CD4-positive, alpha-beta T cell (primary cell): ENCODE data around the gene E2F8. TPM values are rescaled to one million over a fixed set of nuclear protein-coding genes. Genes with fewer than 3 reads are reported as not detected.

Source experiments
- ATAC-seq: fragments of 200-7000 bp; cut with Tn5 transposase; one replicate; pipeline ENCODE4 v1.10.0; 2022; ENCODE audit warnings: mild to moderate bottlenecking; ENCODE audit not compliant: poor library complexity
- CTCF ChIA-PET: fragments of 350-600 bp; sonication (Branson Sonifier 250); formaldehyde crosslinking; loops from one replicate; lab custom pipeline; 2021; ENCODE audit warnings: antibody characterized with exemption, inconsistent platforms; lab: Charles Lee
- POLR2A ChIA-PET: fragments of 350-600 bp; sonication (Branson Sonifier 250); formaldehyde crosslinking; loops from one replicate; lab custom pipeline; 2021; ENCODE audit warnings: antibody characterized with exemption, inconsistent platforms; lab: Charles Lee
- DNase-seq, 14 experiments: peaks; one replicate each; pipeline ENCODE4 v3.0.0-alpha.2; 2013 to 2020; ENCODE audit warnings: mixed read lengths in 2 of 14
- H3K27ac ChIP-seq, 2 donors: one replicate each; pipeline versions ENCODE4 v1.5.1 to v1.7.0; 2013; ENCODE audit warnings: low read length in 2 of 2, low read depth in 1 of 2, mild to moderate bottlenecking in 1 of 2
- H3K27me3 ChIP-seq, 2 experiments: 1 replicate in 1 of 2; 2 replicates in 1 of 2; pipeline versions ENCODE4 v1.6.1 to v1.7.0; 2013; ENCODE audit warnings: low read length in 2 of 2, control low read depth in 1 of 2, mild to moderate bottlenecking in 1 of 2, moderate library complexity in 1 of 2; ENCODE audit not compliant: insufficient read depth in 2 of 2, control insufficient read depth in 1 of 2
- H3K36me3 ChIP-seq: one replicate; pipeline ENCODE4 v1.6.1; 2013; ENCODE audit warnings: low read length, control low read depth; ENCODE audit not compliant: insufficient read depth
- H3K4me1 ChIP-seq: one replicate; pipeline ENCODE4 v1.6.1; 2013; ENCODE audit warnings: low read length, control low read depth; ENCODE audit not compliant: insufficient read depth
- H3K4me3 ChIP-seq: one replicate; pipeline ENCODE4 v1.5.1; 2013; ENCODE audit warnings: mild to moderate bottlenecking, low read length, moderate library complexity
- H3K9me3 ChIP-seq, 2 experiments: 1 replicate in 1 of 2; 2 replicates in 1 of 2; pipeline versions ENCODE4 v1.6.1 to v1.7.0; 2013; ENCODE audit warnings: low read length in 2 of 2, mild to moderate bottlenecking in 2 of 2, control low read depth in 1 of 2, moderate library complexity in 1 of 2; ENCODE audit not compliant: control insufficient read depth in 1 of 2, insufficient read depth in 1 of 2
- H3K27ac Mint-ChIP-seq: one replicate; pipeline ENCODE4 v1.8.0; 2020; ENCODE audit warnings: mixed read lengths
- H3K27me3 Mint-ChIP-seq: one replicate; pipeline ENCODE4 v1.8.0; 2021; ENCODE audit warnings: mixed read lengths
- H3K36me3 Mint-ChIP-seq: one replicate; pipeline ENCODE4 v1.8.0; 2021; ENCODE audit warnings: low read depth, mixed read lengths
- H3K4me1 Mint-ChIP-seq: one replicate; pipeline ENCODE4 v1.8.0; 2021; ENCODE audit warnings: low read depth, mixed read lengths
- H3K4me3 Mint-ChIP-seq: one replicate; pipeline ENCODE4 v1.8.0; 2020; ENCODE audit warnings: mild to moderate bottlenecking, mixed read lengths
- H3K9me3 Mint-ChIP-seq: one replicate; pipeline ENCODE4 v1.8.0; 2020; ENCODE audit warnings: mixed read lengths
- CTCF ChIP-seq: fragments of 200-600 bp; IDR thresholded peaks from one replicate; pipeline ENCODE4 v1.8.0; 2022; ENCODE audit warnings: antibody characterized with exemption, mild to moderate bottlenecking
- intact Hi-C, 2 experiments: fragments of 100-400 bp; cut with DNase I in 1 of 2; cut with micrococcal nuclease in 1 of 2; formaldehyde crosslinking; loops; one replicate each; pipeline versions ENCODE4 v1.15.1 to v1.9.0; 2023 to 2025; cut with DNase I, micrococcal nuclease
- total RNA-seq, 174 experiments: library from RNA in 2 of 174; stranded (reverse) in 2 of 174; gene quantifications; one replicate each; pipeline ENCODE4 v1.2.3 and lab custom pipeline; 2021 to 2026

Gene E2F8
- total RNA-seq, 2 experiments from 2014 or later, result not detected

GRCh38 chr11:19218216-19218615 lies 22.5 kb downstream of the E2F8 start:
- no peak for TF ChIP-seq CTCF
- no peak for DNase-seq
- H3K27ac Mint-ChIP-seq, result no peak overlapping the region
- no peak for ATAC-seq
- CTCF ChIA-PET, result no interaction called here
- peaks cover 22% of the 10 kb centered on the region for H3K27me3 Mint-ChIP-seq
- Histone ChIP-seq H3K27ac (no peak overlapping the region), H3K4me3 (no peak overlapping the region), H3K27me3 (no peaks in the 10 kb centered on the region), H3K4me1 (no peaks in the 10 kb centered on the region), H3K9me3 (peaks cover 0 to 4% of the 10 kb centered on the region in 2 experiments), H3K36me3 (no peaks in the 10 kb centered on the region)
- H3K9me3 Mint-ChIP-seq, result no peaks in the 10 kb centered on the region
- no peaks in the 10 kb centered on the region for H3K4me1 Mint-ChIP-seq
- no peaks in the 10 kb centered on the region for H3K36me3 Mint-ChIP-seq
- intact Hi-C loops, result no loop called here
- POLR2A ChIA-PET, result no interaction called here
- no peak overlapping the region for H3K4me3 Mint-ChIP-seq

- ChIA-PET CTCF (no interaction called here), POLR2A (no interaction called here)
- intact Hi-C loops, result no loop called here
- TF ChIP-seq CTCF, result no peak
- H3K36me3 ChIP-seq, result no peaks in the 10 kb centered on the region
- H3K27me3 ChIP-seq, result no peaks in the 10 kb centered on the region
- Mint-ChIP-seq H3K27ac (no peak overlapping the region), H3K9me3 (no peaks in the 10 kb centered on the region), H3K27me3 (peaks cover 27% of the 10 kb centered on the region), H3K4me1 (no peaks in the 10 kb centered on the region), H3K4me3 (no peak overlapping the region), H3K36me3 (no peaks in the 10 kb centered on the region)
- no peak for ATAC-seq
- H3K4me1 ChIP-seq, result no peaks in the 10 kb centered on the region
- no peak overlapping the region for H3K27ac ChIP-seq
- no peak for DNase-seq
- no peak overlapping the region for H3K4me3 ChIP-seq
- H3K9me3 ChIP-seq, result no peaks in the 10 kb centered on the region
These were observed 23.9 kb downstream of the E2F8 start for GRCh38 chr11:19216709-19217374.

GRCh38 chr11:19216021-19216420 lies 24.7 kb downstream of the E2F8 start:
- intact Hi-C loops, result no loop called here
- Mint-ChIP-seq H3K4me3 (no peak overlapping the region), H3K27ac (no peak overlapping the region), H3K27me3 (peaks cover 29% of the 10 kb centered on the region), H3K9me3 (no peaks in the 10 kb centered on the region), H3K36me3 (no peaks in the 10 kb centered on the region), H3K4me1 (no peaks in the 10 kb centered on the region)
- no peak overlapping the region for H3K27ac ChIP-seq
- ATAC-seq (no peak), DNase-seq (no peak)
- no peaks in the 10 kb centered on the region for H3K36me3 ChIP-seq
- no peak for TF ChIP-seq CTCF
- no peaks in the 10 kb centered on the region for H3K9me3 ChIP-seq
- H3K4me1 ChIP-seq, result no peaks in the 10 kb centered on the region
- CTCF ChIA-PET, result no interaction called here
- no peak overlapping the region for H3K4me3 ChIP-seq
- no peaks in the 10 kb centered on the region for H3K27me3 ChIP-seq
- POLR2A ChIA-PET, result no interaction called here
